ENCODE results near the gene COA4. TPM values are rescaled to one million over a fixed set of nuclear protein-coding genes. Genes with fewer than 3 reads are reported as not detected.

COA4 gene
- total and polyA plus RNA-seq, 4 donors: 37.6 to 94.2 (median 76.2) TPM

DNA sequence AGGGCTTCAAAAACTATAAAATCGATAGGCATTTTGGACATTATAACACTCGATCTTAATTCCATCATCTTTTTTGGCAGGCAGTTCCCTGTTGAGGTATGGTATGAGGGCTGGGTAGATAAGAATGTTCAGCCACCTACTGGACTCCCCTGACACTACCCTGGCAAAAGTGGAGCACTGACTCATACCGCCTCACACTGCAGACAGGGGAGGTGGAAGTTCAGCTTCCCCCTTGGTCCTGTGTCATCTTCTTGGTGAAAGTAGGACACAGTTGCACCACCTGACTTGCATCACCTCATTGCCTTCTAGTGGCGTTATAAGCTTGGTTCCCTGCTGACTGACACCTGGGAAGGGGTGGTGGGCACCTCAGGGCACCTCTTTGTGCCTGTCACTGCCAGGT lies 30.5 kb upstream of the COA4 start:
- H3K27me3 ChIP-seq (ENCODE audit: control insufficient read depth in 4 of 4, insufficient read depth in 4 of 4, low read length in 3 of 4): no peaks in the 10 kb centered on the region
- no peaks in the 10 kb centered on the region for H3K4me1 ChIP-seq (ENCODE audit: control insufficient read depth in 4 of 4, insufficient read depth in 4 of 4, low read length in 3 of 4)
- H3K36me3 ChIP-seq (ENCODE audit: control insufficient read depth in 4 of 4, insufficient read depth in 3 of 4, low read depth in 1 of 4, low read length in 3 of 4): peaks cover 4 to 27% (median 20%) of the 10 kb centered on the region in 4 donors
- H3K9ac ChIP-seq (ENCODE audit: low read depth in 1 of 2, low read length in 2 of 2): no peak overlapping the region
- no peak overlapping the region for H3K4me3 ChIP-seq (ENCODE audit: low read depth in 1 of 3, low read length in 3 of 3)
- H3K27ac ChIP-seq (ENCODE audit: low read depth in 1 of 2, low read length in 2 of 2): no peak overlapping the region
- DNase-seq (ENCODE audit: low spot score): no peak
- WGBS: 93% methylated on average over 4 of the region's 4 CpGs
- no peak for TF ChIP-seq RXRA (IDR thresholded peaks at IDR 0.05)
- H3K9me3 ChIP-seq (ENCODE audit: control insufficient read depth in 4 of 4, low read length in 3 of 4): no peaks in the 10 kb centered on the region

DNA sequence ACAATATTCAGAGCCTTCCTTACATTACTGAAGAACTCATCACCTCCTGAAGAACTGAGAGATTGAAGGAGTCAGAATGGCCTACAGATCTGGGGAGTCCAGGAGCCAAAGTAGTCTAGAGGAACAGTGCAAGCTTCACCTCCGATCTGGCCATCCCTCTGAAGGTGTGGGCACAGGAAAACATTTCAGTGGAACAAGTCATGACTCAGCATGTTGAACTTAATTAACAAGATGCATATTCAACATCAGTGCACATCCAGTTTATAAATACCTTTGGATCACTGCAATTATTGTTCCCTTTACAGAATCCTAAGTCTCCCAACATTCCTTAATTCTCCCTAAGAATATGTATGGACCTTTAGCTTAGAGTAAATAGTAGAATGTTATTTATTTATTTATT lies 25.7 kb upstream of the COA4 start:
- no peak overlapping the region for H3K9ac ChIP-seq (ENCODE audit: low read depth in 1 of 2, low read length in 2 of 2)
- TF ChIP-seq, protein P1, sequence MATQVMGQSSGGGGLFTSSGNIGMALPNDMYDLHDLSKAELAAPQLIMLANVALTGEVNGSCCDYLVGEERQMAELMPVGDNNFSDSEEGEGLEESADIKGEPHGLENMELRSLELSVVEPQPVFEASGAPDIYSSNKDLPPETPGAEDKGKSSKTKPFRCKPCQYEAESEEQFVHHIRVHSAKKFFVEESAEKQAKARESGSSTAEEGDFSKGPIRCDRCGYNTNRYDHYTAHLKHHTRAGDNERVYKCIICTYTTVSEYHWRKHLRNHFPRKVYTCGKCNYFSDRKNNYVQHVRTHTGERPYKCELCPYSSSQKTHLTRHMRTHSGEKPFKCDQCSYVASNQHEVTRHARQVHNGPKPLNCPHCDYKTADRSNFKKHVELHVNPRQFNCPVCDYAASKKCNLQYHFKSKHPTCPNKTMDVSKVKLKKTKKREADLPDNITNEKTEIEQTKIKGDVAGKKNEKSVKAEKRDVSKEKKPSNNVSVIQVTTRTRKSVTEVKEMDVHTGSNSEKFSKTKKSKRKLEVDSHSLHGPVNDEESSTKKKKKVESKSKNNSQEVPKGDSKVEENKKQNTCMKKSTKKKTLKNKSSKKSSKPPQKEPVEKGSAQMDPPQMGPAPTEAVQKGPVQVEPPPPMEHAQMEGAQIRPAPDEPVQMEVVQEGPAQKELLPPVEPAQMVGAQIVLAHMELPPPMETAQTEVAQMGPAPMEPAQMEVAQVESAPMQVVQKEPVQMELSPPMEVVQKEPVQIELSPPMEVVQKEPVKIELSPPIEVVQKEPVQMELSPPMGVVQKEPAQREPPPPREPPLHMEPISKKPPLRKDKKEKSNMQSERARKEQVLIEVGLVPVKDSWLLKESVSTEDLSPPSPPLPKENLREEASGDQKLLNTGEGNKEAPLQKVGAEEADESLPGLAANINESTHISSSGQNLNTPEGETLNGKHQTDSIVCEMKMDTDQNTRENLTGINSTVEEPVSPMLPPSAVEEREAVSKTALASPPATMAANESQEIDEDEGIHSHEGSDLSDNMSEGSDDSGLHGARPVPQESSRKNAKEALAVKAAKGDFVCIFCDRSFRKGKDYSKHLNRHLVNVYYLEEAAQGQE (IDR thresholded peaks at IDR 0.05): no peak
- TF ChIP-seq JUND (IDR thresholded peaks at IDR 0.05) (no peak), EGR1 (IDR thresholded peaks at IDR 0.05; ENCODE audit: low read depth in 2 of 2) (no peak), HNF4A (conservative IDR thresholded peaks at IDR 0.05) (no peak), FOXA2 (IDR thresholded peaks at IDR 0.05) (no peak), FOXA1 (IDR thresholded peaks at IDR 0.05) (no peak), RAD21 (IDR thresholded peaks at IDR 0.05) (no peak)
- TF ChIP-seq, protein P2, sequence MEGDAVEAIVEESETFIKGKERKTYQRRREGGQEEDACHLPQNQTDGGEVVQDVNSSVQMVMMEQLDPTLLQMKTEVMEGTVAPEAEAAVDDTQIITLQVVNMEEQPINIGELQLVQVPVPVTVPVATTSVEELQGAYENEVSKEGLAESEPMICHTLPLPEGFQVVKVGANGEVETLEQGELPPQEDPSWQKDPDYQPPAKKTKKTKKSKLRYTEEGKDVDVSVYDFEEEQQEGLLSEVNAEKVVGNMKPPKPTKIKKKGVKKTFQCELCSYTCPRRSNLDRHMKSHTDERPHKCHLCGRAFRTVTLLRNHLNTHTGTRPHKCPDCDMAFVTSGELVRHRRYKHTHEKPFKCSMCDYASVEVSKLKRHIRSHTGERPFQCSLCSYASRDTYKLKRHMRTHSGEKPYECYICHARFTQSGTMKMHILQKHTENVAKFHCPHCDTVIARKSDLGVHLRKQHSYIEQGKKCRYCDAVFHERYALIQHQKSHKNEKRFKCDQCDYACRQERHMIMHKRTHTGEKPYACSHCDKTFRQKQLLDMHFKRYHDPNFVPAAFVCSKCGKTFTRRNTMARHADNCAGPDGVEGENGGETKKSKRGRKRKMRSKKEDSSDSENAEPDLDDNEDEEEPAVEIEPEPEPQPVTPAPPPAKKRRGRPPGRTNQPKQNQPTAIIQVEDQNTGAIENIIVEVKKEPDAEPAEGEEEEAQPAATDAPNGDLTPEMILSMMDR (IDR thresholded peaks at IDR 0.05; ENCODE audit: low read depth, low read length, missing input control): no peak
- TF ChIP-seq, protein P3, sequence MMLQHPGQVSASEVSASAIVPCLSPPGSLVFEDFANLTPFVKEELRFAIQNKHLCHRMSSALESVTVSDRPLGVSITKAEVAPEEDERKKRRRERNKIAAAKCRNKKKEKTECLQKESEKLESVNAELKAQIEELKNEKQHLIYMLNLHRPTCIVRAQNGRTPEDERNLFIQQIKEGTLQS (IDR thresholded peaks at IDR 0.05): no peak
- TF ChIP-seq, protein P4, sequence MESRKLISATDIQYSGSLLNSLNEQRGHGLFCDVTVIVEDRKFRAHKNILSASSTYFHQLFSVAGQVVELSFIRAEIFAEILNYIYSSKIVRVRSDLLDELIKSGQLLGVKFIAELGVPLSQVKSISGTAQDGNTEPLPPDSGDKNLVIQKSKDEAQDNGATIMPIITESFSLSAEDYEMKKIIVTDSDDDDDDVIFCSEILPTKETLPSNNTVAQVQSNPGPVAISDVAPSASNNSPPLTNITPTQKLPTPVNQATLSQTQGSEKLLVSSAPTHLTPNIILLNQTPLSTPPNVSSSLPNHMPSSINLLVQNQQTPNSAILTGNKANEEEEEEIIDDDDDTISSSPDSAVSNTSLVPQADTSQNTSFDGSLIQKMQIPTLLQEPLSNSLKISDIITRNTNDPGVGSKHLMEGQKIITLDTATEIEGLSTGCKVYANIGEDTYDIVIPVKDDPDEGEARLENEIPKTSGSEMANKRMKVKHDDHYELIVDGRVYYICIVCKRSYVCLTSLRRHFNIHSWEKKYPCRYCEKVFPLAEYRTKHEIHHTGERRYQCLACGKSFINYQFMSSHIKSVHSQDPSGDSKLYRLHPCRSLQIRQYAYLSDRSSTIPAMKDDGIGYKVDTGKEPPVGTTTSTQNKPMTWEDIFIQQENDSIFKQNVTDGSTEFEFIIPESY (IDR thresholded peaks at IDR 0.05): no peak
- TF ChIP-seq, protein P5, sequence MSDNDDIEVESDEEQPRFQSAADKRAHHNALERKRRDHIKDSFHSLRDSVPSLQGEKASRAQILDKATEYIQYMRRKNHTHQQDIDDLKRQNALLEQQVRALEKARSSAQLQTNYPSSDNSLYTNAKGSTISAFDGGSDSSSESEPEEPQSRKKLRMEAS (IDR thresholded peaks at IDR 0.05): no peak
- H3K36me3 ChIP-seq (ENCODE audit: control insufficient read depth in 4 of 4, insufficient read depth in 3 of 4, low read depth in 1 of 4, low read length in 3 of 4): peaks cover 3 to 26% (median 20%) of the 10 kb centered on the region in 4 donors
- no peaks in the 10 kb centered on the region for H3K9me3 ChIP-seq (ENCODE audit: control insufficient read depth in 4 of 4, low read length in 3 of 4)
- no peaks in the 10 kb centered on the region for H3K27me3 ChIP-seq (ENCODE audit: control insufficient read depth in 4 of 4, insufficient read depth in 4 of 4, low read length in 3 of 4)
- DNase-seq (ENCODE audit: low spot score): no peak
- no peaks in the 10 kb centered on the region for H3K4me1 ChIP-seq (ENCODE audit: control insufficient read depth in 4 of 4, insufficient read depth in 4 of 4, low read length in 3 of 4)
- no peak overlapping the region for H3K4me3 ChIP-seq (ENCODE audit: low read depth in 1 of 3, low read length in 3 of 3)
- 95% methylated on average over 1 of the region's 1 CpG for WGBS
- no peak overlapping the region for H3K27ac ChIP-seq (ENCODE audit: low read depth in 1 of 2, low read length in 2 of 2)
